Activated CD4-positive, alpha-beta T cell treated with anti-CD3 and anti-CD28 coated beads for 24 hours (primary cell): Measurements from ENCODE around the gene RIMBP2.

Experiments used
- DNase-seq, 2 donors: peaks; one replicate each; pipeline ENCODE4 v3.0.0-alpha.2; 2020; ENCODE audit warnings: low read depth in 2 of 2

Gene RIMBP2

DNA sequence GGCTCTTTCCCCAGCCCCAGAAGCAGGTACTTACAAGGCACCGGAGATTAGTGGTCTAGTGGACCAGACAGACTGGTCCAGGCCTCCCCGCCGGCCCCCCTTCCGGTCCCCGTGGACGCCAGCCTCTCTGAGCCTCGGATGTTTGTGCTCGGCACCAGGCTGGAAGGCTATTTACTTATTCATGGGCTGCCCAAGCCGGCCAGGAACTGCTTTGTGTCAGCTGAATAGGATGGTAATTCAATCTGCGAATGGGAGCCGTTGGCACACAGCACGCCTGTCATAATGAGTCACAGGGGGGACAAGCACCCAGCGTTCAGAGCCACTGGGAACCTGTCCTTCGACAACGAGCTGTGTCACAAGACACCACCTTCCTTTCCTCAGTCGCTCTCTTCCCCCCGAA is 82.3 kb downstream of the RIMBP2 start:
- DNase-seq = no peak

GRCh38 chr12:130632642-130633041 is 83.5 kb downstream of the RIMBP2 start:
- no peak for DNase-seq

- no peak for DNase-seq
Observed at GRCh38 chr12:130628304-130628703, 87.8 kb downstream of the RIMBP2 start.

DNA sequence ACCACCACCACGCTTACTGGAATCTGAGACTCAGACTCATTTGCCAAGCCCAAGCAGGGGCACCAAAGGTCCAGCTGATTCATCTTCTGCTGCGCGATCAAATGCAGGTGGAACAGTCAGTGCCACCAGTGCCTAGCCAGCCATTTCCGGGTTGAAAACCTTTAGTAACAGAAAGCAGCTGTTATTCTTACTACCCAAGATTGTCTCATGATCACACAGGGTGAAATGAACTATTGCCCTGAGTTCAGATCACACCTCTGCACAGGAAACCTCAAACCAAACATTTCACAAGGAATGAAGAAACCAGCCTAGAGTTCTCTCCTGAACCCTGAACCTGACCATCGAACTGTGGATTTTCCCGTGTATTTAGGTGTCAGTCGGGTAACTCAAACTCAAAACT is 88.9 kb downstream of the RIMBP2 start:
- DNase-seq = no peak

- DNase-seq = no peak
Observed at GRCh38 chr12:130626601-130627000, 89.5 kb downstream of the RIMBP2 start.

- DNase-seq = no peak
Observed at GRCh38 chr12:130625201-130625600, 90.9 kb downstream of the RIMBP2 start.

GRCh38 chr12:130622803-130623202 is 93.3 kb downstream of the RIMBP2 start:
- DNase-seq = no peak

DNA sequence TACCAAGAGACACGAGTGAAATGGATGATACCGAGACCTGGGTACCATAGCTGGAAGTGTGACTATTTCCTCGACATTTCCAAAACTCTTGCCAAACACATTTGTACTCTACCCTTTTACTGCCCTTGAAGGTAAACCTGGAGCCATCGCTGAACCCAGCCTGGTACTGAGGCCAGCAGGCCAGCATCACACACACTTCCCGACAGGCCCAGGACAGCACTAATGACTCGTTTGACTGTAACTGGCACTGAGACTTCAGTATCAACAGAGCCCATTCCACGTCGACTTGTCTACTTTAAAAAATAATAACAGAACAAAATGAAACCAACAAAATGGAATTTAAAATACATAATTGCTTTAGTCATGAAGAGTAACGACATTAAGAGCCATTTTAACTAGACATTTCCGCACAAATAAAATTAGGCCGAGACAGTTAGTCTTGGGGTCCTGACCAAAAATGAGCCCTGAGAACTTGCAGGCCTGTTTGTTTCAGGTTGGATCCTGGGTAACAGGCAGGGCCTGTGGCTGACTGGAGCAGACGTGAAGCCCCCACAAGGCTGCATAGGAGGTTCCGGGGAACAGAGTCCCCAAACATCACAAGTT is 94.3 kb downstream of the RIMBP2 start:
- no peak for DNase-seq

DNA sequence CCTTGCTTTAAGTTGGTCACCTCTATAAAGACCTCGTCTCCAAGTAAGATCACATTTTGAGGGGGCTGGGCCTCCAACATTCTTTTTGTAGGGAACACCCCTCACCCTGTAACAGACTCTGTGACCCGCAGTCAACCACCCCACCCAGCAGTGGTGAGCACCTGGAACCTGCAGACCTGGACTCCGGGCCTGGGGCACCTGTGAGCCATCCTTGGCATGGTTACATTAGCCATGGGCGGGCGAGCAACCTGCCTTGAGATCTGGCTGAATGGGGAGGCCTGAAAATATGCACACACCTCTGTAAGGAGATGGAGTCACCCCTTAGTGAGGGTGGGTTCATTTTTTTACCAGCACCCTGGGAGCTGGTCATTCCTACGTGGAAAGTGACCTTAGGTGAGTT is 95.3 kb downstream of the RIMBP2 start:
- DNase-seq = no peak

GRCh38 chr12:130620281-130620680 is 95.8 kb downstream of the RIMBP2 start:
- DNase-seq = no peak

DNA sequence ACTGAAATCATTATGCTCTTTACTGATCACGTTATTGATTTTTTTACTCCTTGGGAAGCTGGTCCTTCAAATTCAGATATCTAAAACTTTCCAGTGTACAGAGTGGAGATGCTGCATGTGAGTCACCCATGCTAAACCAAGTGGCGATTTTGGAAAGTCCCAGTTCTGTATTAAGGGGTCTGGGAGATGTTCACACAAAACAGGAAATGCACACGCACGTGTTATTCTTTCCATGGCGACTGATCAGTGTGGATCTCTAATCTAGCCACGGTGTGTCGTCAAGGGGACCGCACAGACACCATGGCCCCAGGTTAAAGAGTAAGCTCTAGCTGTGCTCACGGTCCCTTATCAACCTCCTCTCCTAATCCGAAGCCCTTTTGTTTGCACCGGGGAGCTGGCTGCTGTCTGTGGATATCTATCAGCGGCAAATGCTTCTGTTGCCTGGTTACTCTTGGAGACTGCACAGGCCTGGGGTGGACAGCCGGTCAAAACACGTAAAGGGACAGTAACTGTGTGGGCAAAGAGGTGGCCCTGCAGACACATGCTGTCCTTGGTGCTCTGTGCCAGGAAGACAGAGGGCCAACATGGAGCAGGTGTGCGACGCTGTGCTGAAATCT is 96.6 kb downstream of the RIMBP2 start:
- DNase-seq = no peak

GRCh38 chr12:130617219-130617618 is 98.9 kb downstream of the RIMBP2 start:
- no peak for DNase-seq

DNA sequence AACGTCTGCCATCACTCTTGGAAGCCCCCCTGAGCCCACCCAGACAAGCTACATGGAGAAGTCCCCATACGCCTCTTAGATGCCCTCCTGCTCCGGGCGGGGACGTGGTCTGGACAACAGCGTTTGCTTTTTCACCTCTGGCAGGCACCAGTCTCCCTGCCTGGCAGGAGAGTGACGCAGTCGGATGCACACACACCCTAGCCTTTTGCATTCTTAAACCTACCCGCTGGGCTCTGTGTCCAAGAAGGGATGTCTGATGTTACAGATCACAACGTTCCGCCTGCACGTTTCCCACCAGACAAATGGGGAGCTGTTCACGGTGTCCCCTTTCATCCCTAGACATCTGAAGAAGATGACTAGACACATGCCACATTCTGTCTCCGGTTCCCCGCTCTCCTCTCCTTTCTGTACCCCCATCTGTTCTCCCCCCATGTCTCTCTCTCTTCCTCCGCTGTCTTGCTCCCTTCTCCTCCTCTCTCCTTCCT is 100.2 kb downstream of the RIMBP2 start:
- no peak for DNase-seq

- DNase-seq = no peak
Observed at GRCh38 chr12:130614530-130614905, 101.6 kb downstream of the RIMBP2 start.

- no peak for DNase-seq
Observed at GRCh38 chr12:130613831-130614529, 102.1 kb downstream of the RIMBP2 start.

GRCh38 chr12:130613131-130613530 is 103.0 kb downstream of the RIMBP2 start:
- no peak for DNase-seq

DNA sequence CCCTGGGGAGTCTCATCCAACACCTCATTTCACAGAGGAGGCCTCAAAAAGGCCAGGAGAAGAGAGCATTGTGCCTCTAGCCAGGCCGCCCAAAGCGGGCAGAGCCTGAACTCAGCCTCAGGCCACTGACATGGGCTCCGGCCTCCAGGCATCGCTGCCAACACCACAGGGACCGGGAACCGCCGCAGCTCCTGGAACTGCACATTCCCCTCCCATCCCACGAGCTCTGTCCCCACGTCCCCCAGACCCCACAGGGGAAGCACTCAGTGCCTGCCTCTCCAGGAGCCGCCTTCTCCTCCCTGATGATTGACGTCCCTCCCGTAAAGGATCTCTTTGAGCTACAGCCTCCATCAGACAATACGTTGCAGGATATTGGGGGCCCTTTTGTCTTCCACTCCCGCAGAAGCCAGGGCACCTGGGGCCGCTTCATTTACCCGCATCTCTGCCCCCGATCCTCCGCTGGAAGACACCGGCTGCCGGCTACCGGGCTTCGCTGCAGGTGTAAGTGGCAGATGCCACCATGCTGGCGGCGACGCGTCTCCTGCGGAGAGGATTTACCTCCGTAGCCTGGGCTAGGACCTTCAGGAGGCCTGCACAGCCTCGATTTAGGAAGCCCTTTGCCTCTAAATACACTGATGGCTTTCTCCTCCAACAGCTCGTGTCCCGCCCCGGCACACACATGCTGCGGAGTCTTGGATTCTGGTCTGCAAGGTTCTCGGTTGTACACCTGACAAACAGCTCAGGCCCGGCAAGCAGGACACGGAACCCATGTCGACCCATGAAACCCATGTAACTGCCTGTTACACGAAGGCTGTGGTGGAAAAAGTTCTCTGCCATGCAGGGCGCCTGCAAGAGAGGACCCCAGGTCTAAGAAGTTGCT is 104.8 kb downstream of the RIMBP2 start:
- no peak for DNase-seq

- no peak for DNase-seq
Observed at GRCh38 chr12:130609966-130610365, 106.1 kb downstream of the RIMBP2 start.

DNA sequence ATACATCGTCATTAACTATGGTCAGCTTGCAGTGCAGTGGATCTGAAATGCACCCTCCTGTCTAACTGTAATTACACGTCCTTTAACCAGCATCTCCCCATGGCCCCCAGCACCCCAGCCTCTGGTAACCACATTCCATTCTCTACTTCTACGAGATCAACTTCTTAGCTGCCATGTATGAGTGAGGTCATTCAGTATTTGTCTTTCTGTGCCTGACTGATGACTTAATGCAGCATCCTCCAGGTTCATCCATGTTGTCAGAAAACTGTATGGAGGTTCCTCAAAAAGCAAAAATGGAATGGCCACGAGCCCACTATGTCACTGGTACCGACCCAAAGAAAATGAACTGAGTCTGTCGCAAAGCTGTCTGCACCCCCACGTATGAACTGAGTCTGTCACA is 107.3 kb downstream of the RIMBP2 start:
- no peak for DNase-seq

- DNase-seq = no peak
Observed at GRCh38 chr12:130608132-130608531, 108.0 kb downstream of the RIMBP2 start.

- no peak for DNase-seq
Observed at GRCh38 chr12:130606231-130606630, 109.9 kb downstream of the RIMBP2 start.

GRCh38 chr12:130603396-130603965 is 112.6 kb downstream of the RIMBP2 start:
- DNase-seq = no peak
